Body of pancreas (tissue), 4 donors: ENCODE measurements around the gene BBLN. TPM values are rescaled to one million over a fixed set of nuclear protein-coding genes. Genes with fewer than 3 reads are reported as not detected.
"Not testable (repeated sequence)": the region's sequence is repeated elsewhere in the genome, so short reads cannot be mapped to it uniquely, and the experiment has no call there.

Experiments
- ATAC-seq: fragments of 150-250 bp; one replicate; pipeline ENCODE4 v1.9.1; 2016
- DNase-seq, 4 donors: peaks; one replicate each; pipeline ENCODE4 v3.0.0-alpha.2; 2019
- H3K27ac ChIP-seq, 4 donors: fragments of 200-600 bp; sonication (generic); 1 replicate in 3 of 4; 2 replicates in 1 of 4; pipeline versions ENCODE4 v1.5.1 to v1.6.1; 2016 to 2019; ENCODE audit warnings: mild to moderate bottlenecking in 1 of 4, mixed read lengths in 1 of 4, moderate library complexity in 1 of 4
- H3K27me3 ChIP-seq, 2 donors: fragments of 200-600 bp; sonication (generic); one replicate each; pipeline ENCODE4 v1.6.0; 2016; ENCODE audit warnings: mild to moderate bottlenecking in 1 of 2
- H3K36me3 ChIP-seq, 2 donors: fragments of 200-600 bp; sonication (generic); replicated peaks in 1 of 2; 2 replicates each; pipeline ENCODE4 v1.5.1; 2016; ENCODE audit warnings: low read depth in 2 of 2; ENCODE audit not compliant: insufficient read depth in 1 of 2
- H3K4me1 ChIP-seq: fragments of 200-600 bp; sonication (generic); one replicate; pipeline ENCODE4 v1.6.0; 2016
- H3K4me3 ChIP-seq, 2 donors: fragments of 200-600 bp; sonication (generic); 1 replicate in 1 of 2; 2 replicates in 1 of 2; pipeline ENCODE4 v1.5.1; 2016 to 2019
- H3K9me3 ChIP-seq, 3 donors: fragments of 200-600 bp; sonication (generic); 1 replicate in 2 of 3; 2 replicates in 1 of 3; pipeline ENCODE4 v1.5.1; 2016
- CTCF ChIP-seq, 7 experiments: fragments of 450-650 bp in 4 of 7; fragments of 200-600 bp in 3 of 7; sonication (generic) in 3 of 7; IDR thresholded peaks; one replicate each; pipeline ENCODE4 v1.5.1; 2016 to 2019; ENCODE audit warnings: antibody characterized with exemption in 7 of 7
- POLR2A ChIP-seq, 3 donors: fragments of 450-650 bp; IDR thresholded peaks; one replicate each; pipeline ENCODE4 v1.6.1; 2016; ENCODE audit warnings: antibody characterized with exemption in 3 of 3, mild to moderate bottlenecking in 2 of 3
- WGBS, 2 donors: methylation state at CpG; one replicate each; pipeline ENCODE4 v1.1.5; 2017; 5-methylcytosine and 5-hydroxymethylcytosine counted together
- intact Hi-C: fragments of 100-400 bp; cut with DNase I; formaldehyde crosslinking; loops from one replicate; pipeline ENCODE4 v1.15.1; 2023
- total RNA-seq, 2 donors: library from RNA; depleted of rRNA; stranded (reverse); fragments of >200 nt; gene quantifications; one replicate each; pipeline ENCODE4 v1.1.0, GENCODE V29; 2016

BBLN gene
- total RNA-seq, 2 donors from 2014 or later: 113 to 129 TPM

GRCh38 chr9:128178806-128179431, 18.9 kb downstream of the BBLN start:
- Histone ChIP-seq H3K27me3 (no peaks in the 10 kb centered on the region), H3K9me3 (no peaks in the 10 kb centered on the region), H3K27ac (no peak overlapping the region), H3K4me1 (no peaks in the 10 kb centered on the region), H3K4me3 (no peak overlapping the region), H3K36me3 (peaks cover 17 to 31% of the 10 kb centered on the region in 2 donors)
- DNase-seq: no peak
- 93 to 100% methylated on average over 1 to 11 of the region's 11 CpGs for WGBS, 2 donors
- TF ChIP-seq CTCF (IDR thresholded peaks at IDR 0.05): no peak
- no peak for TF ChIP-seq POLR2A (IDR thresholded peaks at IDR 0.05)
- intact Hi-C loops: no loop called here
- no peak for ATAC-seq

- TF ChIP-seq CTCF (IDR thresholded peaks at IDR 0.05) (no peak), POLR2A (IDR thresholded peaks at IDR 0.05) (no peak)
- ATAC-seq (no peak), DNase-seq (no peak)
- intact Hi-C loops: no loop called here
- H3K9me3 ChIP-seq: no peaks in the 10 kb centered on the region
- no peaks in the 10 kb centered on the region for H3K27me3 ChIP-seq
- no peaks in the 10 kb centered on the region for H3K4me1 ChIP-seq
- H3K27ac ChIP-seq: no peak overlapping the region
- no peak overlapping the region for H3K4me3 ChIP-seq
- peaks cover 17 to 29% of the 10 kb centered on the region in 2 donors for H3K36me3 ChIP-seq
- WGBS, 2 donors: 91 to 95% methylated on average over 6 to 8 of the region's 8 CpGs
Observed at GRCh38 chr9:128180001-128180400, 19.9 kb downstream of the BBLN start.

GRCh38 chr9:128180447-128180846, 20.4 kb downstream of the BBLN start:
- Histone ChIP-seq H3K27ac (no peak overlapping the region), H3K4me1 (no peaks in the 10 kb centered on the region), H3K4me3 (no peak overlapping the region), H3K36me3 (peaks cover 17 to 29% of the 10 kb centered on the region in 2 donors), H3K9me3 (no peaks in the 10 kb centered on the region), H3K27me3 (no peaks in the 10 kb centered on the region)
- ATAC-seq (no peak), DNase-seq (no peak)
- intact Hi-C loops: no loop called here
- WGBS, 2 donors: 93 to 100% methylated on average over 5 to 8 of the region's 8 CpGs
- TF ChIP-seq POLR2A (IDR thresholded peaks at IDR 0.05) (no peak), CTCF (IDR thresholded peaks at IDR 0.05) (no peak)

GRCh38 chr9:128181480-128181879, 21.4 kb downstream of the BBLN start:
- ATAC-seq, H3K9me3 ChIP-seq, H3K27ac ChIP-seq, H3K4me3 ChIP-seq, H3K27me3 ChIP-seq, intact Hi-C loops, H3K4me1 ChIP-seq: not testable (repeated sequence)
- 71 to 76% methylated on average over 2 of the region's 12 CpGs for WGBS, 2 donors
- peak in 5 of 7 experiments; percentile 21 to 59 (median 43) for TF ChIP-seq CTCF (IDR thresholded peaks at IDR 0.05)
- peaks cover 17 to 25% of the 10 kb centered on the region in 2 donors for H3K36me3 ChIP-seq
- DNase-seq: peak; percentile 44 to 63 (median 54)
